Measurements from ENCODE around the gene MED13L. TPM values are rescaled to one million over a fixed set of nuclear protein-coding genes. Genes with fewer than 3 reads are reported as not detected.

MED13L gene
- total and polyA plus RNA-seq, 12 donors: 9.4 to 76.5 (median 64.2) TPM

DNA sequence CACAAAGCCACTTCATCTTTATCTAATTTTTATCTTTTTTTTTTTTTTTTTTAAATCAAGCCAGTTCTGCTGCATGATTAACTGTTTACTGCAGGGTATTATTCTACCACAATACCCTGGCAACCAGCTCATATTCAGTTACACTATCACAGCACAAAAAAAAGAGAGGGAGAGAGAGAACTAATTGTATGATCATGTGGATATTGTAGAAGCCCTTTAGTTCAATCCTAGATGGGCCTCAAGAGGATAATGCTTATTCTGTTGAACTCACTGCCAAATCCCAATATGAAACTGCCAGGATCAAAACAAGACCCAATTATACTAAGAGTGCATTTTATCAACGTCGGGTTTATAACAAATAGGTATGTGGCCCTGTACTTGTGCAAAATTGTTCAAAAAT is 51.5 kb downstream of the MED13L start:
- 81 to 82% methylated on average over 2 of the region's 2 CpGs for WGBS, 2 donors

DNA sequence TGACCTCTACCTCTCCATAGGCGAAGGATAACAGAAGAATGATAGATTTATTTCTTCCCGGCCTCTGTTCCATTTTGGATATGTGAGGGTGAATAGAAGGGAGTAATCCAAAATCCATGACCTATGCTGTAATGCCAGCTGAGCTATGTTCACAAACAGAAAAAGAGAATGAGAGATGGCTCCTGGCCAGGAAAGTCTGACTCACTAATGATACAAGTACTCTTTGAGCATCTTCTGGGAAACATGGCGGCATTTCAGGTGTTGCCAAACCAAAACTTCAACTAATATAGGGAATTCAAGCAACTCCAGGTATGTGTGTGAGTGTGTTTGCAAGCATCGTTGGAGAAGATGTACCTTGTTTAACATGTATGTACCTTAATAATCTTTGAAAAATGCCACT is 55.1 kb downstream of the MED13L start:
- peak in 1 of 2 donors; percentile 89 for DNase-seq
- Histone ChIP-seq H3K27me3 (no peaks in the 10 kb centered on the region), H3K36me3 (peaks cover 0 to 6% (median 0%) of the 10 kb centered on the region in 9 donors), H3K9me3 (no peaks in the 10 kb centered on the region), H3K4me3 (no peak overlapping the region), H3K27ac (peak overlapping the region in 7 of 10 donors; percentile 23 to 75 (median 39)), H3K4me1 (peaks cover 0 to 52% (median 31%) of the 10 kb centered on the region in 9 donors)
- TF ChIP-seq, protein P1, sequence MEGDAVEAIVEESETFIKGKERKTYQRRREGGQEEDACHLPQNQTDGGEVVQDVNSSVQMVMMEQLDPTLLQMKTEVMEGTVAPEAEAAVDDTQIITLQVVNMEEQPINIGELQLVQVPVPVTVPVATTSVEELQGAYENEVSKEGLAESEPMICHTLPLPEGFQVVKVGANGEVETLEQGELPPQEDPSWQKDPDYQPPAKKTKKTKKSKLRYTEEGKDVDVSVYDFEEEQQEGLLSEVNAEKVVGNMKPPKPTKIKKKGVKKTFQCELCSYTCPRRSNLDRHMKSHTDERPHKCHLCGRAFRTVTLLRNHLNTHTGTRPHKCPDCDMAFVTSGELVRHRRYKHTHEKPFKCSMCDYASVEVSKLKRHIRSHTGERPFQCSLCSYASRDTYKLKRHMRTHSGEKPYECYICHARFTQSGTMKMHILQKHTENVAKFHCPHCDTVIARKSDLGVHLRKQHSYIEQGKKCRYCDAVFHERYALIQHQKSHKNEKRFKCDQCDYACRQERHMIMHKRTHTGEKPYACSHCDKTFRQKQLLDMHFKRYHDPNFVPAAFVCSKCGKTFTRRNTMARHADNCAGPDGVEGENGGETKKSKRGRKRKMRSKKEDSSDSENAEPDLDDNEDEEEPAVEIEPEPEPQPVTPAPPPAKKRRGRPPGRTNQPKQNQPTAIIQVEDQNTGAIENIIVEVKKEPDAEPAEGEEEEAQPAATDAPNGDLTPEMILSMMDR (IDR thresholded peaks at IDR 0.05): no peak
- intact Hi-C loops (cut with DNase I): loop anchor here in 3 of 10 donors (5.0 to 10.0 kb wide), 3 partner anchors 68 to 88 kb away; no protein-coding TSS in a partner anchor
- peak; percentile 74 to 92 (median 84) for ATAC-seq
- 50 to 53% methylated on average over 4 of the region's 4 CpGs for WGBS, 2 donors

More for the DNA sequence above, 51.5 kb downstream of the MED13L start:
- H3K27me3 ChIP-seq: no peaks in the 10 kb centered on the region
- H3K36me3 ChIP-seq: peaks cover 0 to 12% (median 0%) of the 10 kb centered on the region in 9 donors
- H3K27ac ChIP-seq: no peak overlapping the region
- peaks cover 0 to 34% (median 16%) of the 10 kb centered on the region in 9 donors for H3K4me1 ChIP-seq
- H3K9me3 ChIP-seq: no peaks in the 10 kb centered on the region
- intact Hi-C loops (cut with DNase I): loop anchor here in 2 of 10 donors (2.0 to 10.0 kb wide), 3 partner anchors 29 to 91 kb away; no protein-coding TSS in a partner anchor
- TF ChIP-seq, protein P1 (IDR thresholded peaks at IDR 0.05): no peak
- H3K4me3 ChIP-seq: no peak overlapping the region
- DNase-seq: no peak
- no peak for ATAC-seq

DNA sequence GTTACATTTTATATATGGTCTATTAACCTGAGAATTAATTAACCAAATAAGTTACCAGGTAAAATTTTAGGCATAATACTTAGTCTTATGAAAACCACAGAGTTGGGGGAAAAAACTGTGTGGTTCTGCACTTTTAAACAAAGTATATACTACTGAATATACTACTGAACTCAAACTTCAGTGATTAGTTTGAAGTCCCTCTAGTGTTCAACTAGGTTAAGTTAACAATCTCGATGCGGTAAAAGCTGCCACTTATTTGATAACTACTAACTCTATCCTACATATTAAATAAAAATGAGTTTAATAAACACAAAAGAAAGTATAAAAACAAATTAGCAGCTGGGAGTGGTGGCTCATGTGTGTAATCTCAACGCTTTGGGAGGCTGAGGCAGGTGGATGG is 56.7 kb downstream of the MED13L start:
- TF ChIP-seq, protein P1 (IDR thresholded peaks at IDR 0.05): peak in 1 of 9 donors; percentile 9
- ATAC-seq (no peak), DNase-seq (no peak)
- Histone ChIP-seq H3K9me3 (no peaks in the 10 kb centered on the region), H3K36me3 (peaks cover 0 to 6% (median 0%) of the 10 kb centered on the region in 9 donors), H3K27me3 (no peaks in the 10 kb centered on the region), H3K27ac (no peak overlapping the region), H3K4me3 (no peak overlapping the region), H3K4me1 (peaks cover 0 to 62% (median 43%) of the 10 kb centered on the region in 9 donors)
- intact Hi-C loops (cut with DNase I): loop anchor here in 3 of 10 donors (5.0 to 10.0 kb wide), 3 partner anchors 66 to 86 kb away; no protein-coding TSS in a partner anchor
- 97% methylated on average over 3 of the region's 3 CpGs for WGBS, 2 donors

DNA sequence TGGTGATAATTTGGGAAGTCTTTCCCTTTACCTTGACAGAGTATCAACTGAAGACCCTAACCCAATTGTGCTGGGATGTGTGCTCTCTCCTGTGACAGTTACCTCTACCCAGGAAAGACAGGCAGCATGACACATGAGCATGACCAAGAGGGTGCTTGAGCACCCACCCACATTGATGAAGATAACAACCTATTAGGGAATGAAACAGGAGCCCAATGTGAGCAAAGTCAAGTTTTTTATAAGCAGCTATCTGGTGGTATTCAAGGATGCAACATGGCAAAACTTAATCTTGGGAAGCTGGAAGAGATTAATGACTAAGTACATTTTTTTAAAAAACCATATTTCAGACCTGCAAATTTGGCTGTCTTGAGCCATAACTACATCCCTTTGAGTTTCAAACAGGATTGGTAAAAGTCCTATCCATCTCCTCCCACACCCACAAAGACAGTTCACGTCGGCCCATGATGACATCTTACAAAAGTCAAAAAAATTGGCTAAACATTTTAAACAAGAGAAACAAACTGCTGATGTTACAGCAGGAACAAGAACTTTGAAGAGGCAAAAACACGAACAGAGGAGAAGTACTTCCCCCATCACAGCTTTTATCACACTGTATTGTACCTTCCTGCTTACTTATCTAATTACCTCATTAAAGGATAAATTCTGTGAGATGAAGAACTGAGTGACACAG is 60.3 kb downstream of the MED13L start:
- H3K4me3 ChIP-seq: no peak overlapping the region
- DNase-seq (no peak), ATAC-seq (no peak)
- TF ChIP-seq, protein P1 (IDR thresholded peaks at IDR 0.05): no peak
- peaks cover 0 to 74% (median 63%) of the 10 kb centered on the region in 9 donors for H3K4me1 ChIP-seq
- no peaks in the 10 kb centered on the region for H3K36me3 ChIP-seq
- H3K9me3 ChIP-seq: no peaks in the 10 kb centered on the region
- H3K27me3 ChIP-seq: no peaks in the 10 kb centered on the region
- WGBS, 2 donors: 64 to 67% methylated on average over 3 of the region's 3 CpGs
- intact Hi-C loops (cut with DNase I): no loop called here
- peak overlapping the region in 1 of 10 donors; percentile 43 for H3K27ac ChIP-seq

Data from heart right ventricle (tissue), 16 donors.